GM19468 (cell line): Measurements from ENCODE around the gene ANKZF1.

Experiments
- ATAC-seq: cut with Tn5 transposase; IDR thresholded peaks from one replicate; pipeline ENCODE4 v1.9.1; 2021; ENCODE audit warnings: mild to moderate bottlenecking, moderate library complexity, moderate number of reproducible peaks; ENCODE audit not compliant: unreplicated experiment; ENCODE audit errors: extremely low read depth

The ANKZF1 gene

GRCh38 chr2:219279151-219279915, 49.7 kb downstream of the ANKZF1 start, which contains the start of gene DNAJB2:
Gene DNAJB2 (plus strand): TSS chr2:219279366. CDS start chr2:219279834, 468 bp downstream.
- peak; percentile 90 for ATAC-seq

GRCh38 chr2:219279916-219280516, 50.4 kb downstream of the ANKZF1 start:
- no peak for ATAC-seq

- ATAC-seq = no peak
Measured at GRCh38 chr2:219280651-219281050, 51.0 kb downstream of the ANKZF1 start.

DNA sequence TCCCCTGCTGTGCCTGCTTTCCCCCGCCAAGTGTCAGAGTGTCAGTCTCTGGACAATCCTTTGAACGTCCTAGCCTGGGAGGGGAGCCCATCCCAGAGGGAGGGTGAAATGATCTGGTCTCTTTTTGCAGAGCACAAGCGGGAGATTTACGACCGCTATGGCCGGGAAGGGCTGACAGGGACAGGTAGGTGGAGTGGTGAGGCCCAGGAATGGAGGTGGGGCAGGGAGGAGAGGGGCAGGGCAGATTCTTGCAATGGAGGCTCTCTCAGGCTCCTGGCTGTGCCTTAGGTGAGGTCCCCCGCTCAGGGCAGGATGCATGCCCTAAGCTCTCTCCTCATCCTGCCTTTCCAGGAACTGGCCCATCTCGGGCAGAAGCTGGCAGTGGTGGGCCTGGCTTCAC, 52.0 kb downstream of the ANKZF1 start:
- ATAC-seq = no peak

DNA sequence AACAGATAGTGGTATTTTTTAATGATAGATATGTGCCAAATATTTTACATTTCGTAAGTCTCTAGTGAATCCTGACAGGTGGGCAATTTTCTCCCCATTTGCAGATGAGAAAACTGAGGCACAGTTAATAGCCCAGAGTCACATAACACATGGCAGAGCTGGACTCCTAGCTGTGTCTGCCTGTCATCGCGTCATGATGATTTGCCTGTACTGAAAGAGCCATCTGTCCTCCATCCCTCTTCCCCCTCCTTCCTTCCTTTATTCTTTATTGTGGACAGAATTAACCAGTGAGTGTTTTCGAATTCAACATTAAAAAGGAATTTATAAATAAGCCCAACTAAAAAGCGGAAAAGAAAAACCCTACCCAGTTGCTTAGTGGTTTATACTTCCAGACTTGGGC, 52.8 kb downstream of the ANKZF1 start:
- ATAC-seq = no peak

GRCh38 chr2:219282943-219283581, 53.5 kb downstream of the ANKZF1 start:
- ATAC-seq = no peak

GRCh38 chr2:219284501-219285372, 55.1 kb downstream of the ANKZF1 start:
- no peak for ATAC-seq

- ATAC-seq = no peak
Measured at GRCh38 chr2:219285373-219285735, 55.7 kb downstream of the ANKZF1 start.

- ATAC-seq = no peak
Measured at GRCh38 chr2:219285894-219286425, 56.4 kb downstream of the ANKZF1 start.
